Thoracic aorta (tissue), 2 donors: ENCODE measurements around the gene LIN9. TPM values are rescaled to one million over a fixed set of nuclear protein-coding genes. Genes with fewer than 3 reads are reported as not detected.
A peak's percentile ranks its signal among the peaks of the same experiment; 100 is the strongest.

ENCODE experiments used
- ATAC-seq: fragments of 150-250 bp; one replicate; pipeline ENCODE4 v1.8.0; 2017; ENCODE audit warnings: low read depth; ENCODE audit not compliant: insufficient number of reproducible peaks, low FRiP score
- DNase-seq: peaks from one replicate; pipeline ENCODE4 v3.0.0-alpha.2; 2020; ENCODE audit warnings: low spot score
- H3K27ac ChIP-seq, 2 donors: fragments of 200-600 bp; sonication (generic); 1 replicate in 1 of 2; 2 replicates in 1 of 2; pipeline ENCODE4 v1.5.1; 2016; ENCODE audit warnings: mild to moderate bottlenecking in 2 of 2, moderate library complexity in 2 of 2
- H3K27me3 ChIP-seq: fragments of 200-600 bp; sonication (generic); replicated peaks from 2 replicates; pipeline ENCODE4 v1.6.0; 2016; ENCODE audit warnings: mild to moderate bottlenecking; ENCODE audit not compliant: insufficient read depth
- H3K36me3 ChIP-seq: fragments of 200-600 bp; sonication (generic); one replicate; pipeline ENCODE4 v1.5.1; 2016
- H3K4me1 ChIP-seq, 2 donors: fragments of 200-600 bp; sonication (generic); 1 replicate in 1 of 2; 2 replicates in 1 of 2; pipeline versions ENCODE4 v1.5.1 to v1.6.0; 2016; ENCODE audit warnings: low read depth in 2 of 2, mild to moderate bottlenecking in 1 of 2; ENCODE audit not compliant: control insufficient read depth in 1 of 2
- H3K4me3 ChIP-seq: fragments of 200-600 bp; sonication (generic); 2 replicates; pipeline ENCODE4 v1.5.1; 2016; ENCODE audit warnings: mild to moderate bottlenecking
- H3K9me3 ChIP-seq: fragments of 200-600 bp; sonication (generic); 2 replicates; pipeline ENCODE4 v1.5.1; 2016
- CTCF ChIP-seq: fragments of 200-600 bp; sonication (generic); IDR thresholded peaks from one replicate; pipeline ENCODE4 v1.5.1; 2019; ENCODE audit warnings: antibody characterized with exemption
- total RNA-seq, 2 donors: library from RNA; depleted of rRNA; stranded (reverse); fragments of >200 nt; gene quantifications; one replicate each; pipeline versions ENCODE4 v1.1.0 to v1.2.3, GENCODE V29; 2016

The LIN9 gene
- total RNA-seq, 2 donors from 2014 or later = 1.3 to 1.6 TPM

- Histone ChIP-seq H3K27ac (no peak overlapping the region), H3K36me3 (no peaks in the 10 kb centered on the region), H3K27me3 (no peaks in the 10 kb centered on the region), H3K4me1 (no peaks in the 10 kb centered on the region), H3K9me3 (no peaks in the 10 kb centered on the region), H3K4me3 (no peak overlapping the region)
- TF ChIP-seq CTCF = no peak
- no peak for DNase-seq
- no peak for ATAC-seq
Observed at GRCh38 chr1:226195144-226195543, 113.8 kb downstream of the LIN9 start.

GRCh38 chr1:226187380-226187779 lies 121.6 kb downstream of the LIN9 start:
- peak overlapping the region; percentile 88 to 94 for H3K27ac ChIP-seq
- H3K9me3 ChIP-seq = no peaks in the 10 kb centered on the region
- peak overlapping the region; percentile 98 for H3K4me3 ChIP-seq
- DNase-seq (no peak), ATAC-seq (no peak)
- H3K4me1 ChIP-seq = peaks cover 12 to 40% of the 10 kb centered on the region in 2 donors
- H3K36me3 ChIP-seq = no peaks in the 10 kb centered on the region
- no peak for TF ChIP-seq CTCF
- no peaks in the 10 kb centered on the region for H3K27me3 ChIP-seq

GRCh38 chr1:226187019-226187322 lies 122.0 kb downstream of the LIN9 start:
- no peak for DNase-seq
- TF ChIP-seq CTCF = peak; percentile 16
- no peak for ATAC-seq
- Histone ChIP-seq H3K4me3 (peak overlapping the region; percentile 98), H3K9me3 (no peaks in the 10 kb centered on the region), H3K4me1 (peaks cover 16 to 44% of the 10 kb centered on the region in 2 donors), H3K27me3 (no peaks in the 10 kb centered on the region), H3K27ac (peak overlapping the region; percentile 88 to 94), H3K36me3 (no peaks in the 10 kb centered on the region)

- Histone ChIP-seq H3K9me3 (no peaks in the 10 kb centered on the region), H3K4me1 (peaks cover 22 to 50% of the 10 kb centered on the region in 2 donors), H3K4me3 (peak within 1 kb of the TSS; percentile 98), H3K36me3 (no peaks in the 10 kb centered on the region), H3K27me3 (no peaks in the 10 kb centered on the region), H3K27ac (peak within 1 kb of the TSS; percentile 88 to 94)
- no peak for TF ChIP-seq CTCF
- ATAC-seq (peak; percentile 98), DNase-seq (peak; percentile 63)
Observed at GRCh38 chr1:226186124-226187018, 122.6 kb downstream of the LIN9 start, which contains the start of gene ACBD3. Gene ACBD3 (minus strand): TSS chr1:226186741. CDS start chr1:226186675, 66 bp downstream.

GRCh38 chr1:226185141-226186036 lies 123.6 kb downstream of the LIN9 start:
- ATAC-seq (no peak), DNase-seq (no peak)
- Histone ChIP-seq H3K36me3 (no peaks in the 10 kb centered on the region), H3K9me3 (no peaks in the 10 kb centered on the region), H3K4me1 (peaks cover 25 to 56% of the 10 kb centered on the region in 2 donors), H3K4me3 (peak overlapping the region; percentile 98), H3K27ac (peak overlapping the region; percentile 88 to 94), H3K27me3 (no peaks in the 10 kb centered on the region)
- TF ChIP-seq CTCF = no peak
